Ovary (tissue), 3 donors: ENCODE measurements around the gene SMARCB1.

Experiments used
- CTCF ChIP-seq, 3 donors: fragments of 450-650 bp in 2 of 3; fragments of 200-600 bp in 1 of 3; IDR thresholded peaks; one replicate each; pipeline versions ENCODE4 v1.5.1 to v1.8.0; 2016 to 2022; ENCODE audit warnings: antibody characterized with exemption in 3 of 3, mild to moderate bottlenecking in 1 of 3
- EP300 ChIP-seq: sonication (generic); formaldehyde crosslinking; IDR thresholded peaks from one replicate; pipeline ENCODE4 v1.6.1; 2017; ENCODE audit warnings: antibody characterized with exemption
- POLR2A ChIP-seq: fragments of 450-650 bp; IDR thresholded peaks from one replicate; pipeline ENCODE4 v1.6.1; 2017; ENCODE audit warnings: antibody characterized with exemption, mild to moderate bottlenecking, moderate library complexity
- donor health status: DM: no; HTN: no; CAD: no.

- TF ChIP-seq POLR2A (no peak), CTCF (IDR thresholded peaks at IDR 0.05) (peak; percentile 46 to 84 (median 82)), EP300 (no peak)
Measured at GRCh38 chr22:23767673-23768548, 18.9 kb upstream of the SMARCB1 start, which contains the start of gene CHCHD10.
